Putamen (tissue), 1 donor: ENCODE measurements around the gene VASH2.

Experiments used
- DNase-seq: peaks from one replicate; pipeline ENCODE4 v3.0.0-alpha.2; 2016; ENCODE audit warnings: low spot score

Gene VASH2

GRCh38 chr1:213035573-213035972, 85.2 kb downstream of the VASH2 start:
- peak; percentile 71 for DNase-seq
